Measurements from ENCODE around the gene KY.

KY gene

GRCh38 chr3:134685929-134686802, 35.3 kb upstream of the KY start:
- no peaks in the 10 kb centered on the region for H3K36me3 ChIP-seq (ENCODE audit: control insufficient read depth, insufficient read depth, low read length)
- no peaks in the 10 kb centered on the region for H3K4me1 ChIP-seq (ENCODE audit: control insufficient read depth, insufficient read depth, low read length)
- no peaks in the 10 kb centered on the region for H3K27me3 ChIP-seq (ENCODE audit: control insufficient read depth, insufficient read depth, low read length)
- H3K9me3 ChIP-seq (ENCODE audit: control insufficient read depth, low read length) = no peaks in the 10 kb centered on the region
- H3K4me3 ChIP-seq (ENCODE audit: low read length) = no peak overlapping the region
- H3K9ac ChIP-seq (ENCODE audit: low read length) = no peak overlapping the region

GRCh38 chr3:134682196-134682880, 31.5 kb upstream of the KY start:
- no peaks in the 10 kb centered on the region for H3K36me3 ChIP-seq (ENCODE audit: control insufficient read depth, insufficient read depth, low read length)
- H3K4me3 ChIP-seq (ENCODE audit: low read length) = no peak overlapping the region
- H3K4me1 ChIP-seq (ENCODE audit: control insufficient read depth, insufficient read depth, low read length) = no peaks in the 10 kb centered on the region
- no peaks in the 10 kb centered on the region for H3K9me3 ChIP-seq (ENCODE audit: control insufficient read depth, low read length)
- no peaks in the 10 kb centered on the region for H3K27me3 ChIP-seq (ENCODE audit: control insufficient read depth, insufficient read depth, low read length)
- H3K9ac ChIP-seq (ENCODE audit: low read length) = no peak overlapping the region

- Histone ChIP-seq H3K27me3 (ENCODE audit: control insufficient read depth, insufficient read depth, low read length) (no peaks in the 10 kb centered on the region), H3K4me3 (ENCODE audit: low read length) (no peak overlapping the region), H3K36me3 (ENCODE audit: control insufficient read depth, insufficient read depth, low read length) (no peaks in the 10 kb centered on the region), H3K4me1 (ENCODE audit: control insufficient read depth, insufficient read depth, low read length) (no peaks in the 10 kb centered on the region), H3K9ac (ENCODE audit: low read length) (no peak overlapping the region), H3K9me3 (ENCODE audit: control insufficient read depth, low read length) (no peaks in the 10 kb centered on the region)
Observed at GRCh38 chr3:134681522-134681900, 30.7 kb upstream of the KY start.

GRCh38 chr3:134680796-134681521, 30.1 kb upstream of the KY start:
- H3K9me3 ChIP-seq (ENCODE audit: control insufficient read depth, low read length) = no peaks in the 10 kb centered on the region
- H3K36me3 ChIP-seq (ENCODE audit: control insufficient read depth, insufficient read depth, low read length) = no peaks in the 10 kb centered on the region
- H3K4me3 ChIP-seq (ENCODE audit: low read length) = no peak overlapping the region
- H3K9ac ChIP-seq (ENCODE audit: low read length) = no peak overlapping the region
- H3K4me1 ChIP-seq (ENCODE audit: control insufficient read depth, insufficient read depth, low read length) = no peaks in the 10 kb centered on the region
- H3K27me3 ChIP-seq (ENCODE audit: control insufficient read depth, insufficient read depth, low read length) = no peaks in the 10 kb centered on the region

- Histone ChIP-seq H3K4me3 (ENCODE audit: low read length) (no peak overlapping the region), H3K27me3 (ENCODE audit: control insufficient read depth, insufficient read depth, low read length) (no peaks in the 10 kb centered on the region), H3K9ac (ENCODE audit: low read length) (no peak overlapping the region), H3K36me3 (ENCODE audit: control insufficient read depth, insufficient read depth, low read length) (no peaks in the 10 kb centered on the region), H3K9me3 (ENCODE audit: control insufficient read depth, low read length) (no peaks in the 10 kb centered on the region), H3K4me1 (ENCODE audit: control insufficient read depth, insufficient read depth, low read length) (no peaks in the 10 kb centered on the region)
Observed at GRCh38 chr3:134677987-134678308, 27.1 kb upstream of the KY start.

DNA sequence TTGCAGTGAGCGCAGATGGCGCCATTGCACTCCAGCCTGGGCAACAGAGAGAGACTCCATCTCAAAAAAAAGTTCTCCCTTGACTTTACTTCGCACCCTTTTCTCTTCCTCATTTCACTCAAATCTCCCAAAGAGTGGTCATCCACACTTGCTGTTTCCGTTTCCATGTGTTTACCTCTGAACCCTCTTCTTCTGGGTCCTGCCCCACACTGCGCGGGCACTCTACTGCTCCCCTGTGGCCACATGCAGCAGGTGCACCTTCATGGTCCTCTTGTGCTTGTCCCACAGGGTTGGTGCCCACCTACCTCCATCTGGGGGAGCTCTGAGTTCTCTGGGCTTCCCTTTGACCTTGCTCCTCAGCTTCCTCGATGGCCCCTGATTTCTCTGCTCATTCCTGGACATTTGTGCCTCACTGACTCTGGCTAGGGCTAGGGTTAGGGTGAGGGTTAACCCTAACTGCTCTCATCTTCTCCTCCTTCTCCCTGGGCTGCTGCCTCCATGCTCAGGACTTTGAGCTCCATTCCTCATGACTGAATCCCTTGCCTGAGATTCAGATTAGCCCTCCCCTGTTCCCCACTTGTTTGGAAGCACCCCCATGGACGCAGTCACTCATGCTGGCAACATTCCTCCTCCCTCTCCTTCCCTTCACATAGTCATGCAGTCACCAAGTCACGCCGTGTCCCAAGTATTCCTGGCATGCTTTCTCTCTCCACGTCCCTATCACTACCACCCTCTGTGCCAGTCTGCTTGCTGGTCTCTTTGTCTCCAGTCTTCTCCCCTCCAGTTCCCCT, 26.6 kb upstream of the KY start:
- no peaks in the 10 kb centered on the region for H3K27me3 ChIP-seq (ENCODE audit: control insufficient read depth, insufficient read depth, low read length)
- H3K9me3 ChIP-seq (ENCODE audit: control insufficient read depth, low read length) = no peaks in the 10 kb centered on the region
- no peaks in the 10 kb centered on the region for H3K36me3 ChIP-seq (ENCODE audit: control insufficient read depth, insufficient read depth, low read length)
- no peak overlapping the region for H3K9ac ChIP-seq (ENCODE audit: low read length)
- H3K4me1 ChIP-seq (ENCODE audit: control insufficient read depth, insufficient read depth, low read length) = no peaks in the 10 kb centered on the region
- H3K4me3 ChIP-seq (ENCODE audit: low read length) = no peak overlapping the region

GRCh38 chr3:134675726-134676256, 25.0 kb upstream of the KY start:
- Histone ChIP-seq H3K9ac (ENCODE audit: low read length) (no peak overlapping the region), H3K27me3 (ENCODE audit: control insufficient read depth, insufficient read depth, low read length) (no peaks in the 10 kb centered on the region), H3K36me3 (ENCODE audit: control insufficient read depth, insufficient read depth, low read length) (no peaks in the 10 kb centered on the region), H3K4me3 (ENCODE audit: low read length) (no peak overlapping the region), H3K4me1 (ENCODE audit: control insufficient read depth, insufficient read depth, low read length) (no peaks in the 10 kb centered on the region), H3K9me3 (ENCODE audit: control insufficient read depth, low read length) (no peaks in the 10 kb centered on the region)

DNA sequence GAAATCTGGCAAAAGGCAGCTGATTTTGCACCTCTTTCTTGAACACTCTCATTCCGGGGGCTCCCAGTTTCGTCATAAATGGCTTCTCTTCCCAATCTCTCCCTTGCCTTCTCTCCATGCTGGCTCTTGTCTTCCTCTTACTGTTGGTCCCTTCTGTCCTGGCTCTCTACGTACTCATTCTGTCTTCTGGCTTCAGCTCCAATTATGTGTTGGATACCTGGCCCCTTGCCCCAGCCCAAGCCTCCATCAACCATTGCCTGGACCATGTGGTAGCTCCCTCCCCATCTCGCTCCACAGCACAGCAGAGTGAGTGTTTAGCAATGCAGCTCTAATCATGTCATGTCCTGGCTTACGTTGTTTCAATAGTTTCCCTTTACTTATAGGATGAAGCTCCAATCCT, 21.7 kb upstream of the KY start:
- no peaks in the 10 kb centered on the region for H3K36me3 ChIP-seq (ENCODE audit: control insufficient read depth, insufficient read depth, low read length)

GRCh38 chr3:134667956-134668355, 17.1 kb upstream of the KY start:
- H3K4me3 ChIP-seq (ENCODE audit: low read length) = no peak overlapping the region
- H3K36me3 ChIP-seq (ENCODE audit: control insufficient read depth, insufficient read depth, low read length) = no peaks in the 10 kb centered on the region
- no peaks in the 10 kb centered on the region for H3K4me1 ChIP-seq (ENCODE audit: control insufficient read depth, insufficient read depth, low read length)
- H3K27me3 ChIP-seq (ENCODE audit: control insufficient read depth, insufficient read depth, low read length) = no peaks in the 10 kb centered on the region
- no peaks in the 10 kb centered on the region for H3K9me3 ChIP-seq (ENCODE audit: control insufficient read depth, low read length)
- H3K9ac ChIP-seq (ENCODE audit: low read length) = no peak overlapping the region

More for the DNA sequence above, 21.7 kb upstream of the KY start:
- H3K9me3 ChIP-seq (ENCODE audit: control insufficient read depth, low read length) = no peaks in the 10 kb centered on the region
- H3K4me3 ChIP-seq (ENCODE audit: low read length) = no peak overlapping the region
- H3K9ac ChIP-seq (ENCODE audit: low read length) = no peak overlapping the region
- H3K27me3 ChIP-seq (ENCODE audit: control insufficient read depth, insufficient read depth, low read length) = no peaks in the 10 kb centered on the region
- H3K4me1 ChIP-seq (ENCODE audit: control insufficient read depth, insufficient read depth, low read length) = no peaks in the 10 kb centered on the region

GRCh38 chr3:134667406-134667805, 16.6 kb upstream of the KY start:
- Histone ChIP-seq H3K4me1 (ENCODE audit: control insufficient read depth, insufficient read depth, low read length) (no peaks in the 10 kb centered on the region), H3K9me3 (ENCODE audit: control insufficient read depth, low read length) (no peaks in the 10 kb centered on the region), H3K36me3 (ENCODE audit: control insufficient read depth, insufficient read depth, low read length) (no peaks in the 10 kb centered on the region), H3K27me3 (ENCODE audit: control insufficient read depth, insufficient read depth, low read length) (no peaks in the 10 kb centered on the region), H3K4me3 (ENCODE audit: low read length) (no peak overlapping the region), H3K9ac (ENCODE audit: low read length) (no peak overlapping the region)

- no peaks in the 10 kb centered on the region for H3K4me1 ChIP-seq (ENCODE audit: control insufficient read depth, insufficient read depth, low read length)
- no peak overlapping the region for H3K4me3 ChIP-seq (ENCODE audit: low read length)
- no peak overlapping the region for H3K9ac ChIP-seq (ENCODE audit: low read length)
- no peaks in the 10 kb centered on the region for H3K27me3 ChIP-seq (ENCODE audit: control insufficient read depth, insufficient read depth, low read length)
- no peaks in the 10 kb centered on the region for H3K9me3 ChIP-seq (ENCODE audit: control insufficient read depth, low read length)
- H3K36me3 ChIP-seq (ENCODE audit: control insufficient read depth, insufficient read depth, low read length) = no peaks in the 10 kb centered on the region
Observed at GRCh38 chr3:134666885-134667284, 16.1 kb upstream of the KY start.

Data from mucosa of stomach (tissue), 1 donor.